ENCODE measurements around the gene CDC42BPG.

CDC42BPG gene

DNA sequence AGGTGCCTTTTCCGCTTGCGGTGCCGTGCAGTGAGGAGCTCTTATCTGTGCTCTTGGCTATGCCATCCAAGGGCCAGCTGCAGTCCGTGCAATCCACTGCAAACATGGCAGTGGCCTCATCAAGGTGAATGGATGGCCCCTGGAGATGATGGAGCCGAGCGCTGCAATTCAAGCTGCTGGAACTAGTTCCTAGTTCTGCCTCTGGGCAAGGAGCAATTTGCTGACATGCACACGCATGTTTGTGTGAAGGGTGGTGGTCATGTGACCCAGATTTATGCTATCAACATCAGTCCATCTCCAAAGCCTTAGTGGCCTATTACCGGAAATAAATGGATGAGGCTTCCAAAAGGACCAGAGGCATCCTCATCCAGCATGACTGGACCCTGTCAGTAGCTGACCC lies 37.0 kb upstream of the CDC42BPG start:
- ChIA-PET CTCF (interaction anchor here (1.5 to 28.0 kb wide), 3 partner anchors 9 to 29 kb away, joined by 4 to 1375 read pairs (median 18); partner anchors contain the start of gene CDC42BPG), POLR2A (interaction anchor here (0.6 to 0.7 kb wide), 2 partner anchors 49 to 99 kb away, joined by 4 read pairs; no protein-coding TSS in a partner anchor)
- no peak overlapping the region for H3K4me3 ChIP-seq (ENCODE audit: low read depth, low read length)
- TF ChIP-seq, protein P1, sequence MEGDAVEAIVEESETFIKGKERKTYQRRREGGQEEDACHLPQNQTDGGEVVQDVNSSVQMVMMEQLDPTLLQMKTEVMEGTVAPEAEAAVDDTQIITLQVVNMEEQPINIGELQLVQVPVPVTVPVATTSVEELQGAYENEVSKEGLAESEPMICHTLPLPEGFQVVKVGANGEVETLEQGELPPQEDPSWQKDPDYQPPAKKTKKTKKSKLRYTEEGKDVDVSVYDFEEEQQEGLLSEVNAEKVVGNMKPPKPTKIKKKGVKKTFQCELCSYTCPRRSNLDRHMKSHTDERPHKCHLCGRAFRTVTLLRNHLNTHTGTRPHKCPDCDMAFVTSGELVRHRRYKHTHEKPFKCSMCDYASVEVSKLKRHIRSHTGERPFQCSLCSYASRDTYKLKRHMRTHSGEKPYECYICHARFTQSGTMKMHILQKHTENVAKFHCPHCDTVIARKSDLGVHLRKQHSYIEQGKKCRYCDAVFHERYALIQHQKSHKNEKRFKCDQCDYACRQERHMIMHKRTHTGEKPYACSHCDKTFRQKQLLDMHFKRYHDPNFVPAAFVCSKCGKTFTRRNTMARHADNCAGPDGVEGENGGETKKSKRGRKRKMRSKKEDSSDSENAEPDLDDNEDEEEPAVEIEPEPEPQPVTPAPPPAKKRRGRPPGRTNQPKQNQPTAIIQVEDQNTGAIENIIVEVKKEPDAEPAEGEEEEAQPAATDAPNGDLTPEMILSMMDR (IDR thresholded peaks at IDR 0.05; ENCODE audit: insufficient read depth, low read length, missing control alignments), result no peak
- DNase-seq (ENCODE audit: low read depth, low spot score), result no peak

DNA sequence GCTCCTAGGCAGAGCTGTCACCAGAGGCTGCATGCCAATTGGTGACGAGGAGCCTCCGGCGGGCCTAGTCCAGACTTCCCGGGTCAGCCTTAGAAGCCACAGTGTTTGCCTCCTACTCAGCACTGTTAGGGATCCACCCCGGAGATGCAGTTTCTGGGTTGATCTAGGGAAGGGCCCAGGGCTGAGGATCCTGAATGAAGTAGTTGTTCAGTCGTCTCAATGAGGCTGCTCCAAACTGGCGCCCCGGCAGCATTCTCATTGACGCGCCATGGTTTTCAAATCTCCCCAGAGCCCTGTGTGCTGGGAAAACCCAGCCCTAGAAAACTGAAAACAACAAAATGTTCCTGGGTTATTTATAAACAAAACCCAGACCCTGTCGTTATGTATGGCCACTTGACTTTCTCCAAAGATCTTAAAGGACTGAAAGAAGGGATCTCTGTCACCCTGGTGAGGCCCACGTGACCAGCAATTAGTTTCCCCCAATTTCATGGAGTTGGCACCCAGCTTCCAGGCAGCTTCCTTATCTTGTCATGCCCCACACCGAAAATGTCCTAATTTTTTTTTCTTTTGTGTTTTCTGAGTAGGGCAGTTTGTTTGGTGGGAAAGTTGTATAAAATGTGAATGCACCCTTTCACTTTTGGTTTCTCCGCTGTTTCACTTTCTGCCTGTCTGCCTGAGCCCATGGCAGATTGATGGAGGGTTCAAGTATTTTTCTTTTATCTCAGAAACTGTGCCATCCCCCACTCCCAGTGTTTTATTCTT lies 36.0 kb upstream of the CDC42BPG start:
- POLR2A ChIA-PET, result no interaction called here
- TF ChIP-seq, protein P1 (IDR thresholded peaks at IDR 0.05; ENCODE audit: insufficient read depth, low read length, missing control alignments), result no peak
- no peak overlapping the region for H3K4me3 ChIP-seq (ENCODE audit: low read depth, low read length)
- CTCF ChIA-PET, result interaction anchor here (1.5 to 28.0 kb wide), 5 partner anchors 8 to 28 kb away, joined by 4 to 1375 read pairs (median 32); partner anchors contain the start of gene CDC42BPG
- DNase-seq (ENCODE audit: low read depth, low spot score), result no peak

DNA sequence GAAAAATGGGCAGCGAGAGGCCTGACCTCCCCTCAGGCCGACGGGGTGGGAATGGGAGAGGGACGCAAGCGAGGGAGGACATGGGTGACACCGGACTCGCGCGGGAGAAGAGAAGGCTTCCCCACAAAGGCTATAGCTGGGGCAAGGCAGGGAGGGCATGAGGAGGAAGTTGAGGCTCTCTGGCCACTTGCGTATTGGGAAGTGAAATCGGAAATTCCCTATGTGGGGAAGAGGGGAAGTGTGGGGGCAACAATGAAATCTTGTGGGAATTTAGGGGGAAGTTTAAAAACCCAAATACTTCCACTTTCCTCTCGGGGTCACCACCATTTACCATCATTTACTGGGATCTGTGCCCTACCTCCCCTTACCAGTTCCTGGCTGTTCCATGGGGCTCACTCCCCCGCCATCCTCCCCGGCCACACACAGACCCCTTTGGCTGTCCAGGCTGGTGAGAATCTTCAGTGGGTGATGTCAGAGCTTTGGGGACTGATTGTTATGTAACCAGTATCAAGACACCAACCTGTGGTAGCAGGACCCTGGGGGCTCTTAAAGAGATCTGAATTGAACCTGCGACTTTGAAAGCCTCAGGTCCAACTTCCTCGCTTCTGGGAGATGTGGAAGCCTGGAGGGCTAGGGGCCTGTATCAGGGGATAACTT lies 34.9 kb upstream of the CDC42BPG start:
- ChIA-PET CTCF (interaction anchor here (2.6 to 28.0 kb wide), 4 partner anchors 10 to 135 kb away, joined by 8 to 1375 read pairs (median 60); partner anchors contain the start of genes ARL2 and CDC42BPG), POLR2A (interaction anchor here (1.1 to 4.3 kb wide), 6 partner anchors 10 to 33 kb away, joined by 4 to 61 read pairs (median 12); no protein-coding TSS in a partner anchor)
- H3K4me3 ChIP-seq (ENCODE audit: low read depth, low read length), result peak overlapping the region; percentile 76
- no peak for DNase-seq (ENCODE audit: low read depth, low spot score)
- TF ChIP-seq, protein P1 (IDR thresholded peaks at IDR 0.05; ENCODE audit: insufficient read depth, low read length, missing control alignments), result no peak

DNA sequence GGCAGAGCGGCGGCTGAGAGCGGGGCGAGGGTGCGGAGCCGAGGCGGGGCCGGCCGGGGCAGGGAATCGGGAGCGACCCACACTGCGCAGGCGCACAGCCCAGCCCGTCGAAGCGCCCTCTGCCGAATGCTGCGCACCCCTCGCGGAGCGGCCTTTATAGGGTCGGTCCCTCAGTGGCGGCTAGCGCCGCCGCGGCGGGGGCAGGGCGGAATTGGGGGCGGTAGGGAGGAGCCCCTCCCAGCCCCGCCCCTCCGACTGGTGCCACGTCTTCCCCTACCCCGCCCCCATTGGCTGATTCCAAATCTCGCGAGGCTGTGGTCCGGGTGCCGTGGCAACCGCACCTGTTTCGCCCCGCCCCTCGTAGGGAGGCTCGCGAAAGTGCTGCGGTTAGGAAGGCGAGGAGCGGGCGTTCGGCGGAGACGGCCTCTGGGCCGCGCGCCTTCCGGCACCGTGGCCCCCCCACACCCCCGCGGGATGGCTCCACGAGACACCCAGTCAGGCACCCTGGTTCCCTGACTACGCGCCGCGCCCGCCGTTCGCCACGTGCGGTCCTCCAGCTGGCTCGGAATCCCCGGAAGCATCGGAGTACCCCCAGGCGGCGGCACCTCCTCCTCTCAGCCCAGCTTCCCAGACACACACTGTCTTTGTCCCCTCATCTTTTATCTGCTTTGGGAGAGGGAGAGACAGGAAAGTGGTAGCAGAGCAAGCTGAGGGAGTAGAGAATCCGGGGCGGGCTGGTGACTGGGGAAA lies 34.2 kb upstream of the CDC42BPG start, which contains the start of gene EHD1:
Gene EHD1, minus strand, starts transcription at position 128 of the 750 bp plus-strand sequence. CDS start 157 bp downstream, outside the sequence.
- peak within 1 kb of the TSS; percentile 99 for H3K4me3 ChIP-seq (ENCODE audit: low read depth, low read length)
- CTCF ChIA-PET, result interaction anchor here (2.6 to 28.0 kb wide), 4 partner anchors 10 to 136 kb away, joined by 8 to 1375 read pairs (median 60); partner anchors contain the start of genes ARL2 and CDC42BPG
- peak; percentile 66 for DNase-seq (ENCODE audit: low read depth, low spot score)
- TF ChIP-seq, protein P1 (IDR thresholded peaks at IDR 0.05; ENCODE audit: insufficient read depth, low read length, missing control alignments), result peak; percentile 85
- POLR2A ChIA-PET, result interaction anchor here (0.6 to 4.3 kb wide), 11 partner anchors 9 to 68 kb away, joined by 3 to 61 read pairs (median 7); partner anchors contain the start of gene MEN1

DNA sequence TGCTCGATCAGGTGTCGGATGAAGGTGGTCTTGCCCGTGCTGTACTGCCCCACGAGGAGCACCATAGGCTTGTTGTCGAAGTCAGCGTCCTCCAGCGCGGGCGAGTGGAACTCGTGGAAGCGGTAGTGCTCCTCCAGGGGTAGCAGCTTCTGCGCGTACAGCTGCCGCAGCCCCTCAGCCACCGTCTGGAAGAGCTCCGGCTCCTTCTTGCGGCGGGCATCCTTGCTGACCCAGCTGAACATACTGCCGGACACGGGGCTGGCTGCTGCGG lies 33.7 kb upstream of the CDC42BPG start:
- H3K4me3 ChIP-seq (ENCODE audit: low read depth, low read length), result peak overlapping the region; percentile 99
- DNase-seq (ENCODE audit: low read depth, low spot score), result no peak
- TF ChIP-seq, protein P1 (IDR thresholded peaks at IDR 0.05; ENCODE audit: insufficient read depth, low read length, missing control alignments), result no peak
- ChIA-PET CTCF (interaction anchor here (2.6 to 28.0 kb wide), 4 partner anchors 11 to 136 kb away, joined by 8 to 1375 read pairs (median 60); partner anchors contain the start of genes ARL2 and CDC42BPG), POLR2A (interaction anchor here (0.6 to 4.3 kb wide), 10 partner anchors 10 to 68 kb away, joined by 3 to 61 read pairs (median 10); partner anchors contain the start of gene MEN1)
